ENCODE results near the gene ARID1B. TPM values are rescaled to one million over a fixed set of nuclear protein-coding genes. Genes with fewer than 3 reads are reported as not detected.

The ARID1B gene
- total RNA-seq, 1 donor from 2014 or later = 16.3 TPM

DNA sequence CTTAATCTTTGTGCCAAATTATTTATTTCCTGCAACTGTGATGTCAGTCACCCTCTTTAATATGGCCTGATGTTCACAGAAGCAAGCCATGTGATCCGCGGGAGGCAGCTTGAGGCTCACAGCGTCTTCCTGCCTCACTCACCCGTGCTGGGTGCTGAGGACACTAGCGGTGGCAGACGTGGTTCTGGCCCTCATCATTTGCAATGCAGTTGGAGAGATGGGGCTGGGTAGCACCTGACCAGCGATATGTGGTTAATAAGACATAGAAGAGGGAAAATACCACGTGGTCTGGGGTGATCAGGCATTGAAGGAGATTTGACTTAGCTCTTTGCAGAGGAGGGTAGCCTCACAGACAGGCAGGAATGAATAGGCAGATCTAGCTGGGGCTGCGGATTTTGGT is 281.4 kb downstream of the ARID1B start:
- no peak for TF ChIP-seq CTCF (IDR thresholded peaks at IDR 0.05; ENCODE audit: insufficient read depth, low read length, severe bottlenecking)
- Histone ChIP-seq H3K36me3 (ENCODE audit: control insufficient read depth, insufficient read depth, low read length) (no peaks in the 10 kb centered on the region), H3K4me3 (ENCODE audit: low read depth, low read length) (no peak overlapping the region), H3K27me3 (ENCODE audit: control insufficient read depth, insufficient read depth, low read length) (no peaks in the 10 kb centered on the region)
- no peak for DNase-seq (ENCODE audit: low read depth)
- FAIRE-seq = no peak

GRCh38 chr6:157059781-157060180 is 282.6 kb downstream of the ARID1B start:
- DNase-seq (ENCODE audit: low read depth) (no peak), FAIRE-seq (no peak)
- Histone ChIP-seq H3K27me3 (ENCODE audit: control insufficient read depth, insufficient read depth, low read length) (no peaks in the 10 kb centered on the region), H3K36me3 (ENCODE audit: control insufficient read depth, insufficient read depth, low read length) (no peaks in the 10 kb centered on the region), H3K4me3 (ENCODE audit: low read depth, low read length) (no peak overlapping the region)
- TF ChIP-seq CTCF (IDR thresholded peaks at IDR 0.05; ENCODE audit: insufficient read depth, low read length, severe bottlenecking) = no peak

DNA sequence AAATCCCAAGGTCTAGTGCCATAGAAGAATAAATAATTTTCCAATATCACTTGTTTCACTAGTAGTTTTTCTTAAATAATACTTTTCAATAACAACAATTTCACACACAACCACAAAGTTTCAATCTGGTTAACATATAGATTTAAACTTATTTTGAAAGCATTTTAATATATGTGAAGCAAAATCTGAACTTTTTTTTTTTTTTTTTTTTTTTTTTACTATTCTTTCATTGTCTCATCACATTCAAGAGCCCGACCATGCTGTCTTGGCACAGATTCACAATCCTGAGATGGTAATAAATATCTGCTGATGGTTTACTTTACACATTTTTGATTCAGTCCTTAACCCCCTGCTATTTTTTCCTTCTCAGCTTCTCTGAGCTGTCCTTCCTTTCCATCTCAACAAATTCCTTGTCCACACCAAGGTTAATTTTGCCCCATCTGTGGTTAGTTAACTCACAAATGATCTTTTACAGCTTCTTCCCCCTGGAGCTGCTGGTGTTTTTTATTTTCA is 283.3 kb downstream of the ARID1B start:
- no peak for DNase-seq (ENCODE audit: low read depth)
- FAIRE-seq = no peak
- Histone ChIP-seq H3K27me3 (ENCODE audit: control insufficient read depth, insufficient read depth, low read length) (no peaks in the 10 kb centered on the region), H3K4me3 (ENCODE audit: low read depth, low read length) (no peak overlapping the region), H3K36me3 (ENCODE audit: control insufficient read depth, insufficient read depth, low read length) (no peaks in the 10 kb centered on the region)
- TF ChIP-seq CTCF (IDR thresholded peaks at IDR 0.05; ENCODE audit: insufficient read depth, low read length, severe bottlenecking) = no peak

DNA sequence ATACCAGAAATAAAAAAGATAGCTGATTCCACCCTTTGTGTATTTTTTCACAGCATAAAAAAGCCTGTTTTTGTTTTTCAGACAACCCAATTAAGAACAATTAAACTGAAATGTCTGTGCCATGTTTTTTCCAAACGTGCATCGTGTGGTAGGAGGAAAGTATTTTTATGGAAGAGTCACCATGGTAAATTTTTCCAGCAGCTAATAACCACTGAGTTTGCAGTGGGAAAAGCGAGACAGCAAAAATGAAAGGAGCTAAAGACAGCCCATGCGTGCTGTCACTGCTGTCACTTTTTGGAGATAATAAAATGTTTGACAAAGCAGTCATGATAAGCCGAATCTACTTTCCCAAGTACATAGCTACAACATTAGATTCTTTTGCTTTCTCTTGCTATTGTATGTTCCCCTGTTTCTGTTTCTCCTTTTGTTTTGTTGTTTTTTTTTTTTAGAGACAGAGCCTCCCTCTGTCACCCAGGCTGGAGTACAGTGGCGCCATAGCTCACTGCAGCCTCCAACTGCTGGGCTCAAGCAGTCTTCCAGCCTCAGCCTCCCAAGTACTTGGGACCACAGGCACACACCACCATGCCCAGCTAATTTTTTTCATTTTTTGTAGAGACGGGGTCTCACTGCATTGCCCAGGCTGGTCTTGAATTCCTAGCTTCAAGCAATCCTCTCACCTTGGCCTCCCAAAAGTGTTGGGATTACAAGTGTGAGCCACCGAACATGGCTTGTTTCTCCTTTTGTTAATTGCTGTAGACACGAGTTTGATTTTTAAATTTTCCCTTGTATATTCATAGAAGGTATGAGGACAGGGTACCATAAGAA is 284.8 kb downstream of the ARID1B start:
- no peaks in the 10 kb centered on the region for H3K36me3 ChIP-seq (ENCODE audit: control insufficient read depth, insufficient read depth, low read length)
- no peaks in the 10 kb centered on the region for H3K27me3 ChIP-seq (ENCODE audit: control insufficient read depth, insufficient read depth, low read length)
- DNase-seq (ENCODE audit: low read depth) = no peak
- H3K4me3 ChIP-seq (ENCODE audit: low read depth, low read length) = no peak overlapping the region
- no peak for TF ChIP-seq CTCF (IDR thresholded peaks at IDR 0.05; ENCODE audit: insufficient read depth, low read length, severe bottlenecking)
- no peak for FAIRE-seq

GRCh38 chr6:157063176-157063905 is 286.2 kb downstream of the ARID1B start:
- H3K36me3 ChIP-seq (ENCODE audit: control insufficient read depth, insufficient read depth, low read length) = no peaks in the 10 kb centered on the region
- FAIRE-seq (no peak), DNase-seq (ENCODE audit: low read depth) (peak; percentile 59)
- no peak for TF ChIP-seq CTCF (IDR thresholded peaks at IDR 0.05; ENCODE audit: insufficient read depth, low read length, severe bottlenecking)
- H3K27me3 ChIP-seq (ENCODE audit: control insufficient read depth, insufficient read depth, low read length) = no peaks in the 10 kb centered on the region
- H3K4me3 ChIP-seq (ENCODE audit: low read depth, low read length) = no peak overlapping the region
